K562 (cell line): ENCODE data around the gene ACACB. TPM values are rescaled to one million over a fixed set of nuclear protein-coding genes. Genes with fewer than 3 reads are reported as not detected.
A peak's percentile ranks its signal among the peaks of the same experiment; 100 is the strongest.

ENCODE experiments used
- ATF1 ChIP-seq, 2 experiments: fragments of 450-650 bp in 1 of 2; IDR thresholded peaks; 2 replicates each; pipeline ENCODE4 v1.6.1; 2016; ENCODE audit warnings: missing compliant biosample characterization in 1 of 2, missing genetic modification characterization in 1 of 2
- CREB3L1 ChIP-seq: fragments of 450-650 bp; IDR thresholded peaks from 2 replicates; pipeline ENCODE4 v1.6.1; 2014; ENCODE audit warnings: low read depth, mild to moderate bottlenecking, moderate library complexity, borderline replicate concordance
- CSDE1 ChIP-seq, 2 experiments: fragments of 450-650 bp; IDR thresholded peaks; 2 replicates each; pipeline ENCODE4 v1.6.1; 2016; ENCODE audit warnings: mild to moderate bottlenecking in 1 of 2
- CTBP1 ChIP-seq: fragments of 450-650 bp; IDR thresholded peaks from 2 replicates; pipeline ENCODE4 v1.6.1; 2016; ENCODE audit warnings: borderline replicate concordance
- CTCFL ChIP-seq: IDR thresholded peaks from 2 replicates; pipeline ENCODE4 v1.6.1; 2011; ENCODE audit warnings: borderline replicate concordance, low read depth, mild to moderate bottlenecking, moderate library complexity, low read length; ENCODE audit not compliant: insufficient read depth, poor library complexity, severe bottlenecking
- E2F3 ChIP-seq: fragments of 250-450 bp; sonication (Bioruptor Pico); IDR thresholded peaks from 2 replicates; pipeline ENCODE4 v1.4.0; 2020; ENCODE audit warnings: mild to moderate bottlenecking
- EZH2 ChIP-seq: IDR thresholded peaks from 2 replicates; pipeline ENCODE4 v1.6.1; 2012; ENCODE audit warnings: low read depth, mild to moderate bottlenecking, inconsistent platforms, low read length, borderline replicate concordance
- GABPA ChIP-seq: fragments of 200-800 bp; sonication (Bioruptor generic); conservative IDR thresholded peaks from 2 replicates; pipeline ENCODE4 v1.6.1; 2016; ENCODE audit warnings: low read depth, missing genetic modification characterization, missing compliant biosample characterization
- HLTF ChIP-seq: fragments of 450-650 bp; IDR thresholded peaks from 2 replicates; pipeline ENCODE4 v1.6.1; 2016
- HMGN3 ChIP-seq: IDR thresholded peaks from 2 replicates; pipeline ENCODE4 v1.6.1; 2011; ENCODE audit warnings: borderline replicate concordance, low read depth, mild to moderate bottlenecking, mixed read lengths, low read length; ENCODE audit not compliant: insufficient read length; ENCODE audit errors: extremely low read depth
- KLF13 ChIP-seq: fragments of 450-650 bp; IDR thresholded peaks from 2 replicates; pipeline ENCODE4 v1.6.1; 2016; ENCODE audit warnings: missing genetic modification characterization, low read depth, mild to moderate bottlenecking, missing compliant biosample characterization, moderate library complexity, borderline replicate concordance
- MBD2 ChIP-seq: sonication (generic); IDR thresholded peaks from 2 replicates; pipeline ENCODE4 v1.6.1; 2016; ENCODE audit warnings: low read depth, borderline replicate concordance
- RB1 ChIP-seq: fragments of 450-650 bp; IDR thresholded peaks from 2 replicates; pipeline ENCODE4 v1.6.1; 2017; ENCODE audit warnings: low read depth, mild to moderate bottlenecking
- TEAD2 ChIP-seq: fragments of 450-650 bp; IDR thresholded peaks from 2 replicates; pipeline ENCODE4 v1.6.1; 2016; ENCODE audit warnings: missing genetic modification characterization, control low read depth, missing compliant biosample characterization
- UBTF ChIP-seq, 2 experiments: IDR thresholded peaks; 2 replicates each; pipeline ENCODE4 v1.6.1; 2012; ENCODE audit warnings: improper control_type of control experiment in 2 of 2, low read depth in 2 of 2, low read length in 2 of 2, borderline replicate concordance in 1 of 2
- WHSC1 ChIP-seq: IDR thresholded peaks from one replicate; pipeline ENCODE4 v1.6.1; 2012; ENCODE audit warnings: low read length, control low read depth, inconsistent platforms
- ZBTB17 ChIP-seq: fragments of 450-650 bp; formaldehyde crosslinking; IDR thresholded peaks from 2 replicates; pipeline ENCODE4 v1.4.0; 2020; ENCODE audit warnings: mild to moderate bottlenecking
- ZBTB43 ChIP-seq: sonication (generic); formaldehyde crosslinking; IDR thresholded peaks from 2 replicates; pipeline ENCODE4 v1.8.0; 2023; ENCODE audit warnings: mild to moderate bottlenecking, missing genetic modification reagents
- ZNF263 ChIP-seq: sonication (generic); formaldehyde crosslinking; IDR thresholded peaks from 2 replicates; pipeline ENCODE4 v1.8.0; 2022; ENCODE audit warnings: mild to moderate bottlenecking, missing genetic modification reagents, borderline replicate concordance
- polyA plus RNA-seq, 8 experiments: library from polyadenylated mRNA; depleted of rRNA in 4 of 8; stranded (reverse) in 5 of 8; unstranded in 3 of 8; fragments of >200 nt; fragmentation: Nextera tagmentation in 2 of 8; fragmentation: Illumina TruSeq in 1 of 8; extraction: Ambion mirVana in 2 of 8; extraction: Trizol in 1 of 8; gene quantifications; 2 replicates each; pipeline versions ENCODE4 v1.2.1 to v1.2.3, GENCODE V29; 2011 to 2014; ENCODE audit warnings: inconsistent platforms in 1 of 8, missing spikeins in 1 of 8
- total RNA-seq, 7 experiments: library from RNA; depleted of rRNA in 6 of 7; stranded (reverse); fragments of >200 nt in 6 of 7; fragmentation: Illumina TruSeq in 2 of 7; extraction: Trizol in 2 of 7; gene quantifications; 2 replicates each; pipeline versions ENCODE4 v1.2.1 to v1.2.3, GENCODE V29; 2011 to 2021; ENCODE audit warnings: low replicate concordance in 1 of 7

Gene ACACB
- total and polyA plus RNA-seq, 9 of the 15 experiments (the other 6 are each of a cell fraction or from before 2014, with no cell fraction given): 0.10 to 2.5 (median 0.83) TPM

- TF ChIP-seq CTCFL (no peak), TEAD2 (tag) (no peak), E2F3 (CRISPR knock-in tag) (peak; percentile 41; the same call in 1 of the 2 replicates), MBD2 (peak; percentile 36; the same call in 1 of the 2 replicates), RB1 (peak; percentile 32; the same call in 1 of the 2 replicates), CREB3L1 (peak; percentile 69; the same call in 1 of the 2 replicates), HMGN3 (peak; percentile 57), ZBTB17 (peak; percentile 70; the same call in 1 of the 2 replicates), GABPA (tag) (peak; percentile 52; the same call in 1 of the 2 replicates), ZNF263 (peak; percentile 67; the same call in 1 of the 2 replicates), ATF1 (CRISPR knock-in tag; IDR thresholded peaks at IDR 0.05) (no peak), ATF1 (tag; IDR thresholded peaks at IDR 0.05) (peak; percentile 90), ZBTB43 (CRISPR knock-in tag) (no peak), CTBP1 (peak; percentile 94), KLF13 (tag) (no peak), WHSC1 (no peak), HLTF (no peak), UBTF (IDR thresholded peaks at IDR 0.05; ENCODE audit: borderline replicate concordance in 1 of 2, low read depth in 2 of 2, low read length in 2 of 2) (0 out of 4 replicates have a peak, but pooled peaks of 1 of the 2 experiments have one; percentile 18), EZH2 (no peak), CSDE1 (IDR thresholded peaks at IDR 0.05) (peak in 1 of 2 experiments; percentile 75; a peak in 2 of 4 replicates)
Measured at GRCh38 chr12:109110988-109111495, 5.3 kb upstream of the ACACB start (continued).
